T-helper 22 cell (primary cell): ENCODE measurements around the gene AP2S1.
"Not testable (repeated sequence)": the region's sequence is repeated elsewhere in the genome, so short reads cannot be mapped to it uniquely, and the experiment has no call there.

Experiments used
- DNase-seq: peaks from one replicate; pipeline ENCODE4 v3.0.0-alpha.2; 2020; ENCODE audit warnings: low read depth

The AP2S1 gene

DNA sequence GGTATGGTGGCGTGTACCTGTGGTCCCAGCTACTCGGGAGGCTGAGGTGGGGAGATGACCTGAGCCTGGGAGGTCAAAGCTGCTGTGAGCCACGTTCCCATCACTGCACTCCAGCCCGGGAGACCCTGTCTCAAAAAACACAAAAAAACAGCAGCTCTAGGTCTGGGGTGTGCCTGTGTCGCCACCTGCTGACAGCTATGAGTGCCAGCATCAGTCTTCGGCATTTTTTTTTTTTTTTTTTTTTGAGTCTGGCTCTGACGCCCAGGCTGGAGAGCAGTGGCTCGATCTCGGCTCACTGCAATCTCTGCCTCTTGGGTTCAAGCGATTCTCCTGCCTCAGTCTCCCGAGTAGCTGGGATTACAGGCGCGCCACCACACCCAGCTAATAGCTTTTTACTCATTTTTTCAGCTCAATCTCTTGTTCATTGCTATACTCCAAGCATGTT lies 10.1 kb downstream of the AP2S1 start:
- peak; percentile 19 for DNase-seq

DNA sequence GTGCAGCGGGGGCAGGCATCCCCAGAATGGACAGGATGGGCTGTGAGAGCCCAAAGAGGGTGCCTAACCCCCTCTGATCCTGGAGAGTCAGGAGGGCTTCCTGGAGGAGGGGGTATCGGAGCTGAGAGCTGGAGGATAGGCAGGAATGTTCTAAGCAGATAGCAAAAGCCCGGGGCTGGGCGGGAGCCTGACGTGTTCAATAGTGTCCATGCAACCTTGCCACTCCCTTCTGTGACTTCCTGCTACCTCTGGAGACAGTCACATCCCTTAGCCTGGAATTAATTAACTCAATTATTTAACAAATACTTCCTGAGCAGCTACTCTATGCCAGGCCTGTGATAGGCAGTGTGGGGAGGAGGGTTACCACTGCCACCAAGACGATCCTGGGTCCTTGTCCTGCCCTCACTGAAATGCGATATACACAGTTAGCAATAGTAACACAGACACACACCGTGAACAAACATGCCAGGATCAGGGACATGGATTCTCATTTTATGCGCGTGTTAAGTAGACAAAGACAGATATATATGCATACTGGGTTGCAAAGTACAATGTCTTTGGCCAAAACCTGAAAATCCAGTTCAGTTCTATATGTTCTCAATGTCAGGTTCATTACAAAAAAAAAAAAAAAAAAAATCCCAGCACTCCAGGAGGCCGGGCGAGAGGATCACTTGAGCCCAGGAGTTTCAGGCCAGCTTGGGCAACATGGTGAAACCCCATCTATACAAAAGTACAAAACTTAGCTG lies 10.7 kb downstream of the AP2S1 start:
- no peak for DNase-seq

DNA sequence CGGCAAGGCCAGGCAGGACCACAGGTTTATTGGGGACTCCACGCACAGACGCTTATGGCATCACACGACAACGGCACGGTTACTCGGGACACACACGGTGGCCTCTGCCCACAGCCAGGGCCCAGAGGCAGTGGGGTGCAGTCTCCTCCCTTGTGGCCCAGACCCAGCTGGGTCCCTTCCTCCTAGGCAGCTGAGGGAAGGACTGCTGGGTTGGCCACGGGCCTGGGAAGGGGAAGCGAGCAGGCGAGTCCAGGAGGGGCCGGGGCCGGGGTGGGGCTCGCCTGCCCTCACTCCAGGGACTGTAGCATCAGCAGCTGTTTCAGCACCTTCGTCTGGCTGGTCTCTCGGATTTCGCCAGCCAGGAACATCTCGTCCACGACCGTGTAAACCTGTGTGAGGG lies 12.5 kb downstream of the AP2S1 start:
- no peak for DNase-seq

DNA sequence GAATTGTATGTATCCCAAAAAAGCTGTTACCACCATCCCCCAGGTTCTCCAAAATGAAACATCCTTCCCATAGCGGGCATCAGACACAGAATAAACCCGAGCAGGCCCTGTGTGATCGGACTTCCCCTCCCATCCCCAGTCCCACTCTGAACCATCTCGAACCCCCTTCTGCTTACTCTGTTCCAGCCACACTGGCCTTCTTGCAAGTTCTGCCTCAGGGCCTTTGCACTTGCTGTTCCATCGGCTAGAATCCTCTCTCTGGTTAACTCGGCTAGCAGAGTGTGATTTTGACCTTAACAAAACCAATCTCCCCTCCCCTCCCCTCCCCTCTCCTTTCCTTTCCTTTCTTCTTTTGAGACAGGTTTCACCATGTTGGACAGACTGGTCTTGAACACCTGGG lies 15.7 kb downstream of the AP2S1 start:
- no peak for DNase-seq

DNA sequence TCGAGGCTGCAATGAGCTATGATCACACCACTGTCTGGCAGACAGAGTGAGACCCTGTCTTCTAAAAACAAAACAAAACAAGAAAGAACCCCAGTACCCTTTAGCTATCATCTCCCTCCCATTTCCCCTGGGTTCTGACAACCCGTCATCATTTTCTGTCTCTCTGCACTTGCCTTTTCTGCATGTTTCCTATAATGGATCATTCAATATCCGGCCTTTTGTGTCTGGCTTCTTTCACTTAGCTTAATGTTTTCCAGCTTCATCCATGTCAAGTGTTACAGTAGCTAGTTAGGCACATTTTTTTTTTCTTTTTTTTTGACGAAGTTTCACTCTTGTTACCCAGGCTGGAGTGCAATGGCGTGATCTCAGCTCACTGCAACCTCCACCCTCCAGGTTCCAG lies 16.5 kb downstream of the AP2S1 start:
- DNase-seq: no peak

DNA sequence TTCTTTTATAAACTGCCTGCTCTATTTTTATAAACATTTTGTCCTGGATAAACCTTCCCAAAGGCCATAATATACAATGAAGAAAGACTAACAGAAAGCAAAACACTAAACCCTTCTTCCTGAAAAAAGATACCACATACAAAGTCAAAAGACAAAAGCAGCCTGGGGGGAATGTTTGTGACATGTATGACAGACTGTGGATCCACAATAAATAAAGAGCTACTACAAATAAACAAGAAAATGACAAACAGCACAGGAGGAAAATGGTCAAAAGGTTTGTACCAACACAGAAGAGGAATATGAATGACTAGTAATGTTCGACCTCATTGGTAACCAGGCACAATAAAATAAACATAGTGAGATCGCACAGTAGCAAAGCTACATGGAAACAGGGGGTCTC lies 19.8 kb downstream of the AP2S1 start:
- no peak for DNase-seq

DNA sequence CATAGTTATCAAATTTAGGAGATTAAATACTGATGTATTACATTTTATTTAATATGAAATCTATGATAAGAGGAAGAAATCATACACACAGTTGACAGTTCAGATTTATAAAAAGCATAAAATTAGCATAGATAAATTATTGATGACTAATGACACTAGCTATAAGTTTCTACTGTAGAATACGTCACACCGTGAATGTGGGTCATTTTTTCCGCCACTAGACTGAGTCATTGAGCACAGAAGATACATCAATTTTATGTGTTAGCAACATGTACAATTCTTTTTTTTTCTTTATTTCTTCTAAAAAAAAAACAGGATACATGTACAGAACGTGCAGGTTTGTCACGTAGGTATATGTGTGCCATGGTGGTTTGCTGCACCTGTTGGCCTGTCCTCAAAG lies 22.2 kb downstream of the AP2S1 start:
- DNase-seq: no peak

DNA sequence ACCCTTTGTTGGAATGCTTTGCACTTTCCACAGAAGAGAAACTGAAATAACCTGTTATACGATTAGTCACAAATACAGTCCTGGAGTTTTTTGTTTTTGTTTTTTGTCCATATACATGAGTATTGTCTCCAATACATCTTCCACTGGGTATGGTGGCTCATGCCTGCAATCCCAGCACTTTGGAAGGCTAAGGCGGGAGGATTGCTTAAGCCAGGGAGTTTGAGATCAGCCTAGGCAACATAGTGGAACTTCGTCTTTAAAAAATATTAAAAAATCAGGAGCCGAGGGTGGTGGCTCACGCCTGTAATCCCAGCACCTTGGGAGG lies 25.0 kb downstream of the AP2S1 start:
- DNase-seq: no peak

DNA sequence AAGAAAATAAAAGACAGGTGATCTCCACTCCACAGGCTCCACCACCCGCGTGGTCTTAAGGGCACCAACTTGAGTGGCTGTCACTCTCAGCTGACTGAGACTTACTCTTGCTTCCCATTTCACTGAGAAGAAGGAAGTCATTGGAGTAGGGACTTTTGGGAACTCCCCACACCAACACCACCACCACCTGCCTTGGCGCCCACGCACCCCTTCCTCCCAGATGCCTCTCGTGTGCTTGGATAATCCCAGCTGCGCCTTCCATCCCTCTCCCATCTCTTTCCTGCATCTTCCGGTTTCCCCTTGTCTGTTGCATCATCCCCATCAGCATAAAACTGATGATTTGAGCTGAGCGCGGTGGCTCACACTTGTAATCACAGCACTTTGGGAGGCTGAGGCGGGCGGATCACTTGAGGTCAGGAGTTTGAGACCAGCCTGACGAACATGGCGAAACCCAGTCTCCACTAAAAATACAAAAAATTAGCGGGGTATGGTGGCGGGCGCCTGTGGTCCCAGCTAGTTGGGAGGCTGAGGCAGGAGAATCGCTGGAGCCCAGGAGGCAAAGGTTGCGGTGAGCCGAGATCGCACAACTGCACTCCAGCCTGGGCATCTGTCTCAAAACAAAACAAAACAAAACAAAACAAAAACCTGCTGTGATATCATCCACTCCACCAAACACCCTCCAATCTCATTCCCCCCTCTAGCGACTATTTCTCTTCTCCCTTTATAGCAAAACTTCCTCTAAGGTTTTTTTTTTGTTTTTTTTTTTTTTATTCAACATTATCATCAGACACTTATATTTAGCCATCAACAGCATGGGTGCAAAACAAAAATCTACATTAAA lies 25.5 kb downstream of the AP2S1 start:
- no peak for DNase-seq

DNA sequence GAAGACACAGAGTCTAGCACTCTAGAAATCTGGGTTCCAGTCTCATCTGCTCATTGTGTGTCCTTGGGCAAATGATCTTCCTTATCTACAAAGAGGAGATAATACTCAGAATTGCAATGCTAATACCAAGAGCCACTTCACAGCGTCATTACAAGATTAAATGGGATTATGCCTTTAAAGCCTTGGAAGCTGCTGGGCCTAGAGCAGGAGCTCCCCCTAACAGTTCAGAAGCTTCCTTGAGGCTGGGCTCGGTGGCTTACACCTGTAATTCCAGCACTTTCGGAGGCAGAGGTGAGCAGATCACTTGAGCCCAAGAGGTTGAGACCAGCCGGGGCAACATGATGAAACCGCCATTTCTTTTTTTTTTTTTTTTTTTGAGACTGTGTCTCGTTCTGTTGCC lies 27.6 kb downstream of the AP2S1 start:
- no peak for DNase-seq

DNA sequence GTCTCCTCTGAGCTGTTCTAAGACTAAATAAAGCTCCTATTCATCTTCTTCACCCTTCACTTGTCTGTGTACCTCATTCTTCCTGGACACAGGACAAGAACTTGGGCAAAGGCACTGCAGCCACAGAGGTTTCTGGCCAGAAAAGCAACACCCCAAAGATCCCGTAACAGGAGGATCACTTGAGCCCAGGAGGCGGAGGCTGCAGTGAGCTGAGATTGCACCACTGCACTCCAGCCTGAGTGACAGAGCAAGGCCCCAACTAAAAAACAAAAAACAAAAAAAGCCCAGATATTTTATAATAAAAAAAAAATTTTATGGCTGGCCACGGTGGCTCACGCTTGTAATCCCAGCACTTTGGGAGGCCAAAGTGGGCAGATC lies 28.2 kb downstream of the AP2S1 start:
- DNase-seq: not testable (repeated sequence)

DNA sequence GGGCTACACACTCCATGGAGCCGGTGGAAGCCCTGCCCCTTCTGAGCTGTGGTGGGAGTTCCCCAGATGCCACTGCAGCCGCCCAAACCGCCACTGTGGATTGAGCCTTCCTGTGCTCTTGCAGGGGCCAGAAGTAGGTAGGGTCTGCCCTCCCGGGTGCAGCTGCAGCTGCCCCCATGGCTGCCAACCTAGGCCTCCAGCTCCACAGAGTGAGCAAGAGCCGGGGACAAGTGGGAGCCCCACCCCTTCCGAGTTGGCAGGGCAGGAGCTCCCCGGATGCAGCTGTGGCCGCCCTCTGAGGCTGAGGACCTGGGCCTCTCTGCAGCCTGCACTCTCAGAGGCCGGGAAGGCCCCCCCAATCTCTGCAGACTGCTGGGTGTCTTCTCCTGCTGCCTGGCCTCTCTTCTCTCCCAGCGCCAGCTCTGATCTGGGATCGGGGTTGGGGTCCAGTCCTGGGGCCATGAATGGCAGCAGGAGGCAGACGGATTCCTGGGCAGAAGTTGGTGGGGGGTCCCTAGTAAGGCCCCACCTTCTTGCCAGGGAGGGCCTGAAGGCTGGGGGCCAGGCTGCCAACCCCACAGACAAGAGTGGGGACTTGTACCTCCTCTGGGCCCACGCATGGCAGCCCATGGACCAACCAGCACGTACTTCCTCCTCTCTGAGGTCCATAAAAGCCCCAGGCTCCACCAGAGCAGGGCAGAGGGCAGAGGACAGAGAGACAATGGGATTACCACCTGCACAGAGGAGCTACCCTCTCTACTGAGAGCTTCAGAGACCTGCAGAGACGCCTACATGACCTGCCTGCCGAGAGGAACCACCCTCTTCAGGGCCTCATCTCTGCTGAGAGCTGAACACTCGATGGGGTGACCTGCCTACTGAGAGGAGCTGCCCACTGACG lies 28.9 kb downstream of the AP2S1 start:
- peak; percentile 18 for DNase-seq

DNA sequence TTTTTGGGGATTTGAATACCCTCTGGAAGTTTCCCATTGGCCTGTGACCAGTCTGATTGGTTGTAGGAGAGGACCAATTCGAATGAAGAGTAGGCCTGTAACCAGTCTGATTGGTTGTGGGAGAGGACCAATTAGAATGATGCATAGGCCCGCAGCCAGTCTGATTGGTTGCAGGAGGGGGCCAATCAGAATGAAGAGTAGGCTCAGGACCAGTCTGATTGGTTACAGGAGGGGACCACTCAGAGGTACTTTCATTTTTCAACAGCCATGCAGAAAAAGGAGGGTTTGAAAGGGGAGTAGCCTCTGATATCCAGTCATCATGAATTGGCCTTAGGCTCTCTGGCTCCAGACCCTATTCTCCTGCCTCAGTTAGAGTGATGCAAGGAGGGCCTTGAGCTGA lies 31.8 kb downstream of the AP2S1 start:
- no peak for DNase-seq

DNA sequence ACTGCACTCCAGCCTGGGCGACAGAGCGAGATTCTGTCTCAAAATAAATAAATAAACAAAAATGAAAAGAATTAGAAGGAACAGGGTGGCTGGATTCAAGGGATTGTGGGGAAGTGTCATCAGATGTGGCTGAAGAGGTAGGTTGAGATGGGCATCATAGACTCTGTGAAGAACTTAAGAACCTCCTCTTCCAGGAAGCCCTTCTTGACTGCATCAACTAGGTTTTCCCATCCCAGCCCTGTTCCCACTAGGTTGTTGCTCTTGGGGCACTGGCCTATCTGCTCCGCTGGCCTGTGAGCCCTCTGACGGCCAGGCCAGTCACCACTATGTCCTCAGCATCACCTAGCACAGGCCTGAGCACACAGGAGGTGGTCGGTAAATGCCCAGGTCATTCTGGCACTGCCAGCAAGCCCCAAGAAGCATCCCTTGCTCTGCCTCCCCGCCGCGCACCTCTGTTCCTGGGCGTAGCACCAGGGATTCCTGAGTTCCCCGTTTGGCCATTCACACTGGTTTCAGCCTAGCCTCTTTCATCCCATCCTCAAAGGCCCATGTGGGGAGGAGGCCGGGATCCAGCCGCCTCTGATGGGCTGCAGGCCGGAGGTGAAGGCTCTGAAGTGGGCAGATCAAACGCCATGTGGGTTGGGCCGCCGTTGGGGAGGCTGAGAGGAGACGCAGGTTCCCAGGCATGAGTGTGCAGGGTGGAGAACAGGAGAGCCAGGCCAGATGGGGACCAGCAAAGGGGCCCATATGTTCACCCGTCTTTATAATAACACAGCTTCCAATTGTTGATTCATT lies 34.6 kb downstream of the AP2S1 start:
- DNase-seq: no peak

DNA sequence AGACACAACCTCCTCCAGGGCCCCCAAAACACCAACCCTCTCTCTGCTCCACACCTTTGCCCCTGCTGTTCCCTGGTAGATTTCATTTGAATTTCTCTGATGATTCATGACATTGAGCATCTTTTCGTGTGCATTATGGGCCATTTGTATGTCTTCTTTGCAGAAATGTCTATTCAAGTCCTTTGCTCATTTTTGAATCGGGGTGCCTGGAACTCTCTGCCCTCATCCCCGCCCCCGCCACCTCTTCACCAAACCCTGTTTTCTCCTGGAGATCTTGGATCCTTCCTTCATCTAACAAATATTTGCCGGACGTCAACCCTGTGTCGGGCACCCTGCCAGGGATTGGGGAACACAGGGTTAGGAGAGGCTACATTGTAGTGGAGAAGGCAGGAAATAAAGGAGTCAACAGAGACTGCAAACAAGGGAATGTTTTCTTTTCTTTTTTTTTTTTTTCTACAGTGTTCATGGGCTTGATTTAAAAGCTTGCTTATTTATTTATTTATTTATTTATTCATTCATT lies 36.7 kb downstream of the AP2S1 start:
- DNase-seq: no peak

DNA sequence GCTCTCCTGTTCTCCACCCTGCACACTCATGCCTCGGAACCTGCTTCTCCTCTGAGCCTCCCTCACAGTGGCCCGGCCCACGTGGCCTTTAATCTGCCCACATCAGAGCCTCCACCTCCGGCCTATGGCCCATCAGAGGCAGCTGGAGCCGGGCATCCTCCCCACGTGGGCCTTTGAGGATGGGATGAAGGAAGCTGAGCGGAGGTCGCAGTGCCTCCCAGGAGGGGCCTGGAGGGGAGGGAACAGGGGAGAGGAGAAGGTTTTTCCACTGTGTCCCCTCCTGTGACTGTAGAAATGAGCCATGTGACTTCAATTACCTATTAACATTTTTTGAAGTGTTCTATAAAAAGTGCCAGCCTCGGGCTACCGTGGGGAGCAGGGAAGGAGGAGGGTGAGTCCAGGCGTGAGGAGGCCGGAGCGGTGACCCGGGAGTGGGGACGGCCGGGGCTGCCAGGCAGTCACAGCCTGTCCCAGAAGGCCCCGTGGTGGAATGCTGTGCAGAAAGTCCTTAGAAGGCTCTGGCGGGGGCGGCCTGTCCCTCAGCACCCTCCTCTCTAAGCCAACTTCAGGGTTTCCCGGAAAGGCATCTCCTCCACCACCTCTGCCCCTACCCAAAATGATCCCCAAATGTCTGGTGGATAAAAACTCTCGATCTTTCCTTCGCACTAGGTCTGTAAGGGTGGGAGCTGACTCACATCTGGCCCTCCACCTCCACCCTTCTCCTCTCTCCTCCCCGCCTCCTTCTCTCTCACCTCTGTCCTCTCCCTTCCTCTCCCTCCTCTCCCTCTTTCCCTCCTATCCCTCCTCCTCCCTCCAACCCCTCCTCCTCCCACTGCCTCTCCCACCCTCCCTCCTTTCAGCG lies 37.4 kb downstream of the AP2S1 start:
- no peak for DNase-seq

DNA sequence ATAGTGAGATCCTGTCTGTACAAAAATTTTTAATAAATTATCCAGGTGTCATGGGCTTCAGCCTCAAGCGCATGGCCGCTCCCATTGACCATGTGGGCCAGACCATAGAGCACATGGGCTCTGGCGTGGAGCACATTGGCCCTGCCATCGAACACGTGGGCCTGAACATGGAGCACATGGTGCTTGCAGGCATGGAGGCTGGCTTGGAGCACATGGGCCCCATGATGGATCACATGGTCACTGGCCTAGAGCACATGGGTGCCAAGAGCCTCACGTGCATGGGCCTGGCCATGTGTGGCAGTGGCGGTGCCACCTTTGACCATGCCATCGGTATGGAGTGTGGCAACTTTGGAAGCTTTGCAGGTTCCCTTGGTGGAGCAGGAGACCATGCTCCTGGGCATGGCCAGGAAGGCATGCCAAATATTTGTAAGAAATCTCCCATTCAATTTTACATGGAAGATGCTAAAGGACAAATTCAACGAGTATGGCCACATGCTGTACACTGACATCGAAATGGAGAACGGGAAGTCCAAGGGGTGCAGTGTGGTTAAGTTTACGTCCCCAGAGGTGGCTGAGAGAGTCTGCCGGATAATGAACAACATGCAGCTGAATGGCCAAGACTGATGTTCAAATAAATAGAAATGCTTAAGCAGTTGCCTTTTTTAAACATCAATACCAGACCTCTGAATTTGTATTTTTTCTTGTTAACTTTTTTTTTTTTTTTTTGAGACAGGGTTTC lies 40.9 kb downstream of the AP2S1 start:
- DNase-seq: no peak

DNA sequence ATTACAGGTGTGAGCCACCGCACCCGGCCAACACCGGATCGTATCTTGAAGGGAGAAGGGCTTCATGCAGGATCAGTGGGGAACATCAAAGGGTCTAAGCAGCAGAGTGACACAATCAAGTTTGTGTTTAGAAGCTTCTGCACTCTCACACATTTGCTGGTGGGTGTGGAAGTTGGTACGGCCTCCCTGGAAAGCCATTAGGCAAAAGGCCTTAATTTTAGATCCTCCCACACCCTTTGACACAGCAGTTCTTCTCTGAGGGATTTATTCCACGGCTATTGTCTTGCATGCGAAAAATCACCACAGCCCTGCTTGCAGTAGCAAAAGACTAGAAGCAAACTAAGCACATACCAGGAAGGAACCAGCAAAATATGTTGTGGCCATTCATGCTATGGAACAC lies 44.0 kb downstream of the AP2S1 start:
- DNase-seq: no peak

DNA sequence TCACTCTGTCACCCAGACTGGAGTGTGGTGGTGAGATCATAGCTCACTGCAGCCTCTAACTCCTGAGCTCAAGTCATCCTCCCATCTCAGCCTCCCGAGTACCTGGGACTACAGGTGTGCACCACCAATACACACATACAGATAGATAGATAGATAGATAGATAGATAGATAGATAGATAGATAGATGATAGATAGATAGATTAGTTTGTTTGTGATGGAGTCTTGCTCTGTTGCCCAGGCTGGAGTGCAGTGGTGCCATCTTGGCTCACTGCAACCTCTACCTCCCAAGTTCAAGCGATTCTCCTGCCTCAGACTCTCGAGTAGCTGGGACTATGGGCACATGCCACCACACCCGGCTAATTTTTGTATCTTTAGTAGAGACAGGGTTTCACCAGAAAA lies 46.2 kb downstream of the AP2S1 start:
- DNase-seq: not testable (repeated sequence)

DNA sequence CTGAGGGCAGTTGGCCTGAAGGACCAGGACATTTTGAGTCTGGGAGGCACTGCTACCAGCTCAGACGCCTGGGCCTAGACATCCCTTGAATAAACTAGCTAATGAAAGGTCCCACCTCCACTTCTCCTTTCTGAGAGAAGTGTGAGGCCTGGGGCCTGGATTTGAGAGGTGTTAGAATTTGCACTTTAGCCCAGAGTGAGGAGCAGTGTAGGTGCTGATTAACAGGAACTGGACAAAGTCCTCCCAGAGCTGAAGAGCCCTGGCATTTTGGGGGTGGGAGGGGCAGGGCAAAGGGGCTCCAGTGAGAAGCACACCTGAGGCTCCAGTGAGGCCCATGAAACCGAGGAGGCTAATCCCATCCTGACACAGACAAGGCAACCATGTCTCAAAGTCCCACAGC lies 47.1 kb downstream of the AP2S1 start:
- no peak for DNase-seq
